ENCODE measurements around the gene MAPK8. TPM values are rescaled to one million over a fixed set of nuclear protein-coding genes. Genes with fewer than 3 reads are reported as not detected.

Gene MAPK8
- polyA plus RNA-seq, 1 experiment, result 31.2 TPM

GRCh38 chr10:48473704-48474103 lies 167.2 kb downstream of the MAPK8 start:
- no peak for DNase-seq (ENCODE audit: low read depth)
- ChIA-PET POLR2A (no interaction called here), CTCF (no interaction called here)
- peaks cover 4% of the 10 kb centered on the region for H3K36me3 ChIP-seq (ENCODE audit: control insufficient read depth, insufficient read depth, low read length)
- no peak overlapping the region for H3K4me3 ChIP-seq (ENCODE audit: low read depth, low read length)
- TF ChIP-seq, protein P1, sequence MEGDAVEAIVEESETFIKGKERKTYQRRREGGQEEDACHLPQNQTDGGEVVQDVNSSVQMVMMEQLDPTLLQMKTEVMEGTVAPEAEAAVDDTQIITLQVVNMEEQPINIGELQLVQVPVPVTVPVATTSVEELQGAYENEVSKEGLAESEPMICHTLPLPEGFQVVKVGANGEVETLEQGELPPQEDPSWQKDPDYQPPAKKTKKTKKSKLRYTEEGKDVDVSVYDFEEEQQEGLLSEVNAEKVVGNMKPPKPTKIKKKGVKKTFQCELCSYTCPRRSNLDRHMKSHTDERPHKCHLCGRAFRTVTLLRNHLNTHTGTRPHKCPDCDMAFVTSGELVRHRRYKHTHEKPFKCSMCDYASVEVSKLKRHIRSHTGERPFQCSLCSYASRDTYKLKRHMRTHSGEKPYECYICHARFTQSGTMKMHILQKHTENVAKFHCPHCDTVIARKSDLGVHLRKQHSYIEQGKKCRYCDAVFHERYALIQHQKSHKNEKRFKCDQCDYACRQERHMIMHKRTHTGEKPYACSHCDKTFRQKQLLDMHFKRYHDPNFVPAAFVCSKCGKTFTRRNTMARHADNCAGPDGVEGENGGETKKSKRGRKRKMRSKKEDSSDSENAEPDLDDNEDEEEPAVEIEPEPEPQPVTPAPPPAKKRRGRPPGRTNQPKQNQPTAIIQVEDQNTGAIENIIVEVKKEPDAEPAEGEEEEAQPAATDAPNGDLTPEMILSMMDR (IDR thresholded peaks at IDR 0.05; ENCODE audit: insufficient read depth, low read depth, low read length), result no peak
- H3K27me3 ChIP-seq (ENCODE audit: control insufficient read depth, insufficient read depth, low read length), result no peaks in the 10 kb centered on the region

DNA sequence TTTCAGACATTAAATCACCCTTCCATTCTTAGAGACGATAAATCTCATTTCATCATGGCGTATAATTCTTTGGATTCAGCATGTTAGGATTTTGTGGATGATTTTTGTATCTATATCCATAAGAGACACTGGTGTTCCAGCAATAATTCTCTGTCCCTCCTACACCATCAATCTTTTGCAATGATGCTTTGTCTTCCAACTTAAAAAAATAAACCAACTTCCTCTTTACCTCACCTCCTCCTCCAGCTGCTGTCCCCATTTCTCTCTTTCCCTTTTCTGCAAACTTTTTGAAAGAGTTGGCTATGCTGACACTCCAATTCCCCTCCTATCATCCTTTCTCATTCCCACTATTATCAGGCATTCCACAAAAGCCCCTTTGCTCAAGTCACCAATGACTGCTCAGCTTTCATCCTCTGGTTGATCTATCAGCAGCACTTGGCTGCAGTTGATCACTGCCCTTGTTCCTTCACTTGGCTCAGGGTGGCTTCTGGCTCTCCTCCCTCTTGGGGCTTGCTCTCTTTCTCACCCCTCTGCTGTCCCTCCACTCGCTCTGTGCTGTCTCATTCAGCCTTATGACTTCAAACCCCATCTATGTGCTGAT lies 168.4 kb downstream of the MAPK8 start:
- ChIA-PET POLR2A (no interaction called here), CTCF (interaction anchor here (0.6 kb wide), 2 partner anchors 68 to 157 kb away, joined by 4 to 5 read pairs; no protein-coding TSS in a partner anchor)
- Histone ChIP-seq H3K36me3 (ENCODE audit: control insufficient read depth, insufficient read depth, low read length) (peaks cover 4% of the 10 kb centered on the region), H3K4me3 (ENCODE audit: low read depth, low read length) (no peak overlapping the region), H3K27me3 (ENCODE audit: control insufficient read depth, insufficient read depth, low read length) (no peaks in the 10 kb centered on the region)
- TF ChIP-seq, protein P1 (IDR thresholded peaks at IDR 0.05; ENCODE audit: insufficient read depth, low read depth, low read length), result no peak
- DNase-seq (ENCODE audit: low read depth), result no peak

GRCh38 chr10:48475943-48476278 lies 169.4 kb downstream of the MAPK8 start:
- Histone ChIP-seq H3K36me3 (ENCODE audit: control insufficient read depth, insufficient read depth, low read length) (peaks cover 4% of the 10 kb centered on the region), H3K4me3 (ENCODE audit: low read depth, low read length) (no peak overlapping the region), H3K27me3 (ENCODE audit: control insufficient read depth, insufficient read depth, low read length) (no peaks in the 10 kb centered on the region)
- TF ChIP-seq, protein P1 (IDR thresholded peaks at IDR 0.05; ENCODE audit: insufficient read depth, low read depth, low read length), result no peak
- ChIA-PET CTCF (no interaction called here), POLR2A (no interaction called here)
- DNase-seq (ENCODE audit: low read depth), result no peak

GRCh38 chr10:48476279-48476982 lies 170.0 kb downstream of the MAPK8 start:
- CTCF ChIA-PET, result no interaction called here
- POLR2A ChIA-PET, result no interaction called here
- H3K36me3 ChIP-seq (ENCODE audit: control insufficient read depth, insufficient read depth, low read length), result peaks cover 5% of the 10 kb centered on the region
- H3K4me3 ChIP-seq (ENCODE audit: low read depth, low read length), result no peak overlapping the region
- H3K27me3 ChIP-seq (ENCODE audit: control insufficient read depth, insufficient read depth, low read length), result no peaks in the 10 kb centered on the region
- DNase-seq (ENCODE audit: low read depth), result no peak
- TF ChIP-seq, protein P1 (IDR thresholded peaks at IDR 0.05; ENCODE audit: insufficient read depth, low read depth, low read length), result no peak

DNA sequence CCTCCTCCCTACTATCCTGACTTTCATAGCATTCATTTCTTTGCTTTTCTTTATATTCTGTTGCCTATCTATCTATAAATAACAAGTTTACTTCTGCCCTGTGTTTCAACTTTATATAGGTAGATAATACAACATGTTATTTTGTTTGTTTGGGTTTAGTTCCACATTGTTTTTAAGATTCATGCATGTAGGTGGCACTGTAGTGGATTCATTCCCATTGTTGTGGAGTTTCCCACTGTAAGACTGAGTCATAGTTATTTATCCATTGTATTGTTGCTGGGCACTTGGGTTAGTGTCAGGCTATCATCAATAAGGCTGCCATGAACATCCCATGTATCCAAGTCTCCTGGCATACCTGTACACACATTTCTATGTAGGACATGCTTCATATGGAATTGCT lies 170.7 kb downstream of the MAPK8 start:
- CTCF ChIA-PET, result no interaction called here
- DNase-seq (ENCODE audit: low read depth), result no peak
- TF ChIP-seq, protein P1 (IDR thresholded peaks at IDR 0.05; ENCODE audit: insufficient read depth, low read depth, low read length), result no peak
- H3K27me3 ChIP-seq (ENCODE audit: control insufficient read depth, insufficient read depth, low read length), result no peaks in the 10 kb centered on the region
- H3K4me3 ChIP-seq (ENCODE audit: low read depth, low read length), result no peak overlapping the region
- POLR2A ChIA-PET, result no interaction called here
- peaks cover 5% of the 10 kb centered on the region for H3K36me3 ChIP-seq (ENCODE audit: control insufficient read depth, insufficient read depth, low read length)

All from BJ (cell line).